SK-N-SH treated with all-trans-retinoic acid at 6 μM for 48 hours (cell line): Measurements from ENCODE around the gene ZNF749.

Experiments used
- BACH2 ChIP-seq: fragments of 250-450 bp; sonication (Bioruptor Pico); IDR thresholded peaks from 2 replicates; pipeline ENCODE4 v1.9.0; 2021; ENCODE audit warnings: mild to moderate bottlenecking, borderline replicate concordance
- ESRRG ChIP-seq: fragments of 250-450 bp; sonication (Bioruptor Pico); IDR thresholded peaks from 2 replicates; pipeline ENCODE4 v1.6.1; 2021; ENCODE audit warnings: mild to moderate bottlenecking
- PPARA ChIP-seq: fragments of 250-450 bp; sonication (Bioruptor Pico); IDR thresholded peaks from 2 replicates; pipeline ENCODE4 v1.5.0; 2020; ENCODE audit warnings: mild to moderate bottlenecking, borderline replicate concordance
- ZC3H10 ChIP-seq: fragments of 250-450 bp; sonication (Bioruptor Pico); IDR thresholded peaks from 2 replicates; pipeline ENCODE4 v1.5.1; 2021; ENCODE audit warnings: mild to moderate bottlenecking, moderate library complexity
- ZFP3 ChIP-seq: fragments of 250-450 bp; sonication (Bioruptor Pico); IDR thresholded peaks from 2 replicates; pipeline ENCODE4 v1.5.0; 2020; ENCODE audit warnings: mild to moderate bottlenecking, moderate library complexity
- TF ChIP-seq, protein P1 (sequence below): fragments of 250-450 bp; sonication (Bioruptor Pico); IDR thresholded peaks from 2 replicates; pipeline ENCODE4 v1.8.0; 2020; ENCODE audit warnings: mild to moderate bottlenecking, moderate library complexity, borderline replicate concordance
- TF ChIP-seq, protein P2 (sequence below): fragments of 250-450 bp; sonication (Bioruptor Pico); IDR thresholded peaks from 2 replicates; pipeline ENCODE4 v1.5.1; 2020; ENCODE audit warnings: low read depth, mild to moderate bottlenecking, moderate library complexity

DNA sequence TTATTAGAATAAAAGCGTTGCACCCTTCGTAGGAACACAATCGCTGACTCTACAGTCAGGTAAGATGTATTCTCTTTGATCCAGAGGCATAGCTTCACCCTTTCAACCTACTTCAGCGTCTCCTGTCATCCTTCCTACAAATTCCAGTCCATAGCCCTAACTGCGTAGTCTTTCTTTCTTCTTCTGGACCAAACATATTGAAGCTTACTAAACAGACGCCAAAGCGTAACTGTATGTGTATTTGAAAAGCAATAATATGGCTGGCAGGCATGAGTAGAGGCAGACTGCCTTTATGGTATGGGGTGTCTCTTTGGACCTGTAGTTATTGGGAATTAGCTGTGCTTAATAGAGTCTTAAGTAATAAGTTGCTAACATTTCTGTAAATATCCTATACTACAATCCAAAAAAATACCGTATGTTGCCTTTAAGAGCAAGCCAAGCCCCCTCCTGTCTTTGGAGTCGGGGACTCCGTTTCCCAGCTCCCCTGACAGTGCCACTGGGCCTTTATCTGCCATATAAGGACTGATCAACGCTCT lies 45.9 kb upstream of the ZNF749 start:
- TF ChIP-seq ZFP3 (CRISPR knock-in tag) (no peak), ZC3H10 (CRISPR knock-in tag) (no peak), ESRRG (CRISPR knock-in tag) (no peak), PPARA (CRISPR knock-in tag) (no peak), BACH2 (CRISPR knock-in tag) (no peak)
- TF ChIP-seq, protein P1, sequence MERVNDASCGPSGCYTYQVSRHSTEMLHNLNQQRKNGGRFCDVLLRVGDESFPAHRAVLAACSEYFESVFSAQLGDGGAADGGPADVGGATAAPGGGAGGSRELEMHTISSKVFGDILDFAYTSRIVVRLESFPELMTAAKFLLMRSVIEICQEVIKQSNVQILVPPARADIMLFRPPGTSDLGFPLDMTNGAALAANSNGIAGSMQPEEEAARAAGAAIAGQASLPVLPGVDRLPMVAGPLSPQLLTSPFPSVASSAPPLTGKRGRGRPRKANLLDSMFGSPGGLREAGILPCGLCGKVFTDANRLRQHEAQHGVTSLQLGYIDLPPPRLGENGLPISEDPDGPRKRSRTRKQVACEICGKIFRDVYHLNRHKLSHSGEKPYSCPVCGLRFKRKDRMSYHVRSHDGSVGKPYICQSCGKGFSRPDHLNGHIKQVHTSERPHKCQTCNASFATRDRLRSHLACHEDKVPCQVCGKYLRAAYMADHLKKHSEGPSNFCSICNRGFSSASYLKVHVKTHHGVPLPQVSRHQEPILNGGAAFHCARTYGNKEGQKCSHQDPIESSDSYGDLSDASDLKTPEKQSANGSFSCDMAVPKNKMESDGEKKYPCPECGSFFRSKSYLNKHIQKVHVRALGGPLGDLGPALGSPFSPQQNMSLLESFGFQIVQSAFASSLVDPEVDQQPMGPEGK (CRISPR knock-in tag): no peak
- TF ChIP-seq, protein P2, sequence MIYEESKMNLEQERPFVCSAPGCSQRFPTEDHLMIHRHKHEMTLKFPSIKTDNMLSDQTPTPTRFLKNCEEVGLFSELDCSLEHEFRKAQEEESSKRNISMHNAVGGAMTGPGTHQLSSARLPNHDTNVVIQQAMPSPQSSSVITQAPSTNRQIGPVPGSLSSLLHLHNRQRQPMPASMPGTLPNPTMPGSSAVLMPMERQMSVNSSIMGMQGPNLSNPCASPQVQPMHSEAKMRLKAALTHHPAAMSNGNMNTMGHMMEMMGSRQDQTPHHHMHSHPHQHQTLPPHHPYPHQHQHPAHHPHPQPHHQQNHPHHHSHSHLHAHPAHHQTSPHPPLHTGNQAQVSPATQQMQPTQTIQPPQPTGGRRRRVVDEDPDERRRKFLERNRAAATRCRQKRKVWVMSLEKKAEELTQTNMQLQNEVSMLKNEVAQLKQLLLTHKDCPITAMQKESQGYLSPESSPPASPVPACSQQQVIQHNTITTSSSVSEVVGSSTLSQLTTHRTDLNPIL (CRISPR knock-in tag): no peak
